HG02623 (cell line): ENCODE data around the gene ADD1.
A peak's percentile ranks its signal among the peaks of the same experiment; 100 is the strongest.
"Not testable (repeated sequence)": the region's sequence is repeated elsewhere in the genome, so short reads cannot be mapped to it uniquely, and the experiment has no call there.

Experiments
- ATAC-seq: cut with Tn5 transposase; IDR thresholded peaks from one replicate; pipeline ENCODE4 v1.9.1; 2021; ENCODE audit warnings: moderate library complexity; ENCODE audit not compliant: unreplicated experiment

ADD1 gene

DNA sequence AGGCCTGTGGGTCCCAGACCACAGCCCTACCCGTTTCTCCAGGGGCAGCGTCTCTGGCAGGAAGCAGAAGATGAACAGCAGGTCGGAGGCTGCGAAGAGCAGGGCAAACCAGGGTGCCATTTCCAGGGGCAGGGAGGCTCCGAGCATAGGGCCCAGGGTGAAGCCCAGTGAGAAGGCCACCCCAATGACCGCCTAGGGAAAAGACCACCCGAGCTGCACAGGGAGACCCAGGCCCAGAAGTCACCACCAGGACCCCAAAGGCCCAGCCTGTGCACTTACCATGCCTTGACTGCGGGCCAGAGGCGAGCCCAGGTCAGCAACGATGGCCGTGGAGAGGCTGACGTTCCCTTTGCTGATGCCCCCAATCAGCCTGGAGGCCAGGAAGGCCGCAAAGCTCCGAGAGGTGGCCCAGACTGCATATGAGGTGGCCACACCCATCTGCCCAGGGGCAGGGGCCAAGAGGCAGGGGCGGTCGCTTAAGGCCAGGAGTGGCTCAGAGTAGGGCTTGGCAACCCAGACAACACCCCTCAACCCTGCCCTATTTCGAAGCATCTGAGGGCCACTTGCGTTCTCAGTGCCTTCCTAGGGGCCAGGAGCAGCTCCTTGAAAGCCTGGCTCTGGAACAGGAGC lies 88.8 kb downstream of the ADD1 start:
- ATAC-seq, result no peak

DNA sequence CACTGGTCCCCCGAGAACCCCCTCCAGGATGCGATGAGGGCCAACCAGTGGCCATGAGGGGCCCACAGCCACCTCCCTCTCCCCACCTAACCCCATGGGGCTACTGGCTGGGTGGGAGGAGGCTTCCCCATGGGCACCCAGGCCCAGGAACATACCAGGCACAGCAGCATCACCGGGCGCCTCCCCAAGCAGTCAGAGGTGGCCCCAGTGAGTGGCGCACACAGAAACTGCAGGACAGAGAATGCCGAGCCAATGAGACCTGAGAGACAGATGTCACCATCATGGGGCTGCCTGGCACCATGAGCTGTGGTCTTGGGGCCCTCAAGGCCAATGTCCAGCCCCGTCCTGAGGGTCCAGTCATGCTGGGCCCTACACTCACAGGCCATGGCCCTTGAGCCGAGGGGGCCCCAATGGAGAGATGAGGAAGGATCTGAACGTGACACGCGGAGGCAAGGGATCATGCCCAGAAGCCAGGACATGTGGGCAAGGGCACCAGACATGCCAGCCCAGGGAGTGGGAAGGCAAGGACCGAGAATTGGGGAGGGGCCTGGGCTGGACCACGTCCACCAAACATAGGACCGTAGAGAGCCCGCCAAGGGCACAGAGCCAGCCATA lies 89.4 kb downstream of the ADD1 start:
- ATAC-seq, result no peak

DNA sequence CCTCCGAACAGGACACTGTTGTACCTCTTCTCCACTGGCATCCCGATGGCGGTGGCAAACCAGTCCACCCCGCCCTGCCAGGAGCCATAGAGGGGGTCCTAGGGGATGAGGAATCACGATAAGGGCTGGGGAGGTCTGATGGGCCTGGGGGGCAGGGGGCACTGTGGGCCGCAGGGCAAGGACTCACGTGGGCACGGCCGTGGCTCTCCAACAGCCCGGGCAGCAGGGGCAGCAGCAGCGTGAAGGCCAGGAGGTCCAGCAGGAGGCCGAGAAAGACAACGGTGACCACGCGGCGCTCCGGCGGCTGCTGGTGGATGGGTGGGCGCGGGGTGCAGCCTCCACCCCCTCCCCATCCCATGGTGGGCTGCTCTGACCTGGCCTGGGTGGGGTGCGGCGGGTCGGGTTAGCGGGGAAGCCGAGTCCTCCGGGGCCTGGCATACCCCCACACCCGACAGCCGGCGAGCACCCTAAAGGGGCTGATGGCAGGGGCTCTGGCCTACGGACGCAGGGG lies 90.0 kb downstream of the ADD1 start:
- ATAC-seq, result no peak

DNA sequence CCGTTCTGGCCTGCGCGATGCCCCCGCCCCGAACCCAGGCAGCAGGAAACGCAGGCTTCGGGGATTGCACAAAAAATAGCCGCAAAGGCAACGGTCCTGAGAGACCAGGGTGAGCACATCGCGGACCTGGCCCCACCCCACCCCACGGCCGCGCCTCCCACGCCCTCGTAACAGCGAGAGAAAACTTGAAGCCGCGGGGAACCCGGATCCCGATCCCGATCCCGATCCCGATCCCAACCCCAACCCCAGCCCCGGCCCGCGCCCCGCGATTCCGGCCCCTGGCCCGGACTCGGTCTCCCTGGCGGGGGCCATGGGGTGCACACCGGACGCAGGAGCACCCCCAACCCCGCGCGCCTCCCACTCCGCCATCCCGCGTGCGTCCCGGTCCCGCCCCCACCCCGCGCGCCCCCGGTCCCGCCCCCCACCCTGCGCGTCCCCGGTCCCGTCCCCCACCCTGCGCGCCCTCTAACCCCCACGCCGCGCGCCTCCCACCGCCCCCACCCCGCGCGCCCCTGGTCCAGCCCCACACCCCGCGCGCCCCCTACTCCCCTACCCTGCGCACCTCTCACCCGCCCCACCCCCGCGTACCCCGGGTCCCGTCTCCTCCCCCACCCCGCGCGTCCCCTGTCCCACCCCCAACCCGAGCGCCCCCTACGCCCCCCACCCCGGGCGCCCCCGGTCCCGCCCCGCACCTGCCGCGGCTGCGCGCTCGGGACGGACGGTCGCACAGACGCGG lies 90.6 kb downstream of the ADD1 start:
- no peak for ATAC-seq

DNA sequence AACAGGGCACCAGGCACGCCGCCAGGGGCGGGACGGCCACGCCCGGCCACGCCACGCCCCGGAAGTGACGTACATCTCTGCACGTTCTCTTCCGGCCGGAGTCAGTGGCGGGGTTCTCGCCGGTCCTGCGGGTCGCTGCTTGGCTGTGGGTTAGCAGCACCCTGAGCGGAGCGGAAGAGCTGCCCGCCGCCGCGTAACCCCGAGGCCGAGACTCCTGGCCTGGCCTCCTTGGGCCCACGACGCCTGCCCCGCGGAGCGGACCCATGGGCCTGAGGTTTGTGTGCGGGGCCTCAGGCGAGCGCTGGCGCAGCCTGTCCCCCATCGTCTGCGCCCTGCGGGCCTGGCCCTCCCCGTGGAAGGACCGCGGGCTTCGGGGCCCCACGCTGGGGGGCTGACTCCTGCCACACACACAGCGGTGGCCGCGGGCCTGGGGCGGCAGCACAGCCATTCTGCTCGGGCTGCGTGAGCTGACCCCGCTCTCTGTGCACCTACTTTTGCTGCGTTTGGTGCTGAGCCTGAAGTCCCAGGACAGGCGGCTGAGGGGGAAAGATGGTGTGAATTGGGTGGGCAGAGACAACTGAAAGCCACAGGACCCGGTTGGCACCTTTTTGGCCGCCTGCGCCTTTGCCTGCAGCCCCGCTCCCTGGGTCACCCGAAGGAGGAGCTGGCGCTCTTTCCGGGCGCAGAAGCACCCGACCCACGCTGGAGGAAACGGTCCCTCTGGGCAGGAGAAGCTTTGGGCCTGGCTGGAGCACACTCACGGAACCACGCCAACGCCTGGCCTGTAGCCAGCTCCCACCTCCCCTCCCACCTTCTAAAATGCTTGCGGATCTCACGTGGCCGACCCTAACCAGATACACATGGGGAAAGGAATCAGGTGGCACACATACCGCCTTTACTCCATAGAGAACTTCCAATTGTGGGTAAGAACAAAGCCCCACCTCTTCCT lies 91.4 kb downstream of the ADD1 start:
- peak; percentile 46 for ATAC-seq

DNA sequence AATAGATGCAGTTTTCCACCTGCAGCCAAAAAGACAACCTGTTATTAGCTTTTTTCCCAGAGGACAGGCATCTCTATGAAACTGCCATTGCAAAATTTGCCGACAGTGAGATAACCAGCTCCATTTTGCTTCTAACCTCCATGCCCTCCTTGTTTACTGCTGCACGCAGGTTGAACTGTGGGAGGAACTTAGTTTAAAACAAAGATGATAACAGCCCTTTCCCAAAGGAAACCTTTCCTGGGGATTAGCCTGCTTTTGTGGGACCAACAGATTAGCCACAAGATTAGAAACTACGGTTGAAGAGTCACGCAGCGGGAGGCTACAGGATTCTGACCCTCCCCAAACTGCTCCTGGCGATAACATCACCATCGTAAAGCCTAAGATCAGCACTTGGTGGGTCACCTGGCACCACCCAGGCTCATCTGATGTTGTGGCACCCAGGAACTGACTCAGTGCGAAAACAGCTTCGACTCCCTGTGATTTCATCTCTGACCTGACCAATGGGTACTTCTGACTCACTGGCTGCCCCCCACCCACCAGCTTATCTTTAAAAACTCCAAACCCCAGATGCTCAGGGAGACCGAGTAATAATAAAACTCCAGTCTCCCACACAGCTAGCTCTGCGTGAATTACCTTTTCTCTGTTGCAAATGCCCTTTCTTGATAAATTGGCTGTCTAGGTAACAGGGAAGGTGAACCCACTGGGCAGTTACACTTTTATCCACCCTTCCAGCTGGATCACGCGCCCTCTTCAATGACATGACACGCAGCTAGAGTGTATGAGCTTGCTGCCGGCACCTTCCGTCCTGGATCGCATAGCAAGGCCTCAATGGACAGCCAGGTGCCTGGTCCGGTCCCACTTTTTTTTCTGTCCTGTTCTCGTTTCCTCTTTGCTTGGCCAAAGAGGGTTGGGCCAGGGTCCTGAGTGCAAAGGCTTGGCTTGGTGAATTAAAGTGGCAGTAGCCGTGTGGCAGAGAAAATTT lies 92.4 kb downstream of the ADD1 start:
- no peak for ATAC-seq

DNA sequence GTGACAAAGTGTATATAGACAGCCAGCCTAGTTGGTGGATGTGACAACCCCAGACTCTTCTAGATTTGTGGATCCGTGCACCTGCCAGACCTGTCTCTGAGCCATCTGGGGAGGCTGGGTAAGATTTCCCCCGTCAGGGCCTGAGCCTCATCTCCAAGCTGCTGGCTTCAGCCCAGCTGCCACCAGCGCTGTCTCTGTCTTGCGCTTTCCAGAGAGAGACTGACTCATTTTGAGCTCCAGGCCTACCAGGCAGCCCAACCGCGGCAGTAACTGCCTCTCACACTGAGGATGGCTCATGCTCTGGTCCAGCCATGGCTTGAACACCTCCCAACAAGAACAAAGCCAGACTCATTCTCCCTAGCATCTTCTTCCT lies 93.1 kb downstream of the ADD1 start:
- ATAC-seq, result no peak

DNA sequence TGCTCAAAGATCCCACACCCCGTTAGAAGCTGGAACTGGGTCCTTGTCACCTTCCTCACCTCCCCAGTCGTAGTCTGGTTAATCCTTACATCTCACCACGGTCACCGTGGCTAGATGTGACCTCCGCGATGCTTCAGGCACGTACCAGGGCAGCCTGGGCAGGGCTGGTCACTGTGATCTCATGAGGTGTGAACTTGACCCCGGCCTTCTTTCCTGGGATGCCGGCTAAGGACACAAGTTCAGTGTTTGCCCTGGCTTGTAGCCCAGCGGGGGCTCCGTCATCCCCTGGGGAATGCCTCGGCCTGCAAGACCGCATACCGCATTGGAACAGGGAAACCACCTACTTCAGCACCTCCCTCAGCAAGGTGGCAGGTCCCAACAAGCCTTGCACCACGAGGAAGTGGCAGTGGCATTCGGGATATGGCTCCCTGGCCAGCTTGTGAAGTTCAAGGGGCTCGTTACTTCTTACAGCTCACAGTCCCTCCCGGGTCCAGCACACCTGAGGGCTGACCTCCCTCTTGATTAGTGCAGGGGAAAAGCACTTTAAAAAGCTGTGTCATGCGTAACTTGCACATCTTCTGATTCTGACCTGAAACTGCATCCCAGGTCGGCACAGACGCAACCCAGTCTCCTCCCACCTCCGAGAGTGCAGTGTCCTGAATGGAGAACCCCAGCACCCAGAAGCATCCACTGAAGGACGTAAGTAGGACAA lies 93.7 kb downstream of the ADD1 start:
- no peak for ATAC-seq

DNA sequence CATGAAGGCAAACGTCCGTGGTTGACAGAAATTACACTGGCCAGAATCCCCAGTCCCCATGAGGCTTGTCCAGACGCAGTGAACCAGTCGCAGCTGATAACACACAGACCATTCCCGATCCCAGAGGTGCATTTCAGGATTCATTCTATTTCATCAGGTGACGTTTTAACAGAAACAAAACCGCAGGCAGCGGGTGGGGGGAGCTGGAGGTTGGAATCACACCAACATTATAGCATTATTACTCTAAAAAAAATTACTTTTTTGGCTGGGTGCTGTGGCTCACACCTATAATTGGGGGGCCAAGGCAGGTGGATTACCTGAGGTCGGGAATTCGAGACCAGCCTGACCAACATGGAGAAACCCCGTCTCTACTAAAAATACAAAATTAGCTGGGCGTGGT lies 94.3 kb downstream of the ADD1 start:
- ATAC-seq, result no peak

DNA sequence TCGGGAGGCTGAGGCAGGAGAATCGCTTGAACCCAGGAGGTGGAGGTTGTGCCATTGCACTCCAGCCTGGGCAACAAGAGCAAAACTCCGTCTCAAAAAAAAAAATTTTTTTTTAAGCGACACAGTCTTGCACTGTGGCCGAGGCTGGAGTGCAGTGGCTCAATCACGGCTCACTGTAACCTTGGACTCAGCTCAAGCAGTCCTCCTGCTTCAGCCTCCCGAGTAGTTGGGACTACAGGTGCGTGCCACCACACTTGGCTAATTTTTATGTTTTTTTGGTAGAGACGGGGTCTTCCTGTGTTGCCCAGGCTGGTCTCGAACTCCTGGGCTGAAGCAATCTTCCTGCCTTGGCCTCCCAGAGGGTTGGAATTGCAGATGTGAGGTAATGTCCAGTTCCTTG lies 94.8 kb downstream of the ADD1 start:
- not testable (repeated sequence) for ATAC-seq

DNA sequence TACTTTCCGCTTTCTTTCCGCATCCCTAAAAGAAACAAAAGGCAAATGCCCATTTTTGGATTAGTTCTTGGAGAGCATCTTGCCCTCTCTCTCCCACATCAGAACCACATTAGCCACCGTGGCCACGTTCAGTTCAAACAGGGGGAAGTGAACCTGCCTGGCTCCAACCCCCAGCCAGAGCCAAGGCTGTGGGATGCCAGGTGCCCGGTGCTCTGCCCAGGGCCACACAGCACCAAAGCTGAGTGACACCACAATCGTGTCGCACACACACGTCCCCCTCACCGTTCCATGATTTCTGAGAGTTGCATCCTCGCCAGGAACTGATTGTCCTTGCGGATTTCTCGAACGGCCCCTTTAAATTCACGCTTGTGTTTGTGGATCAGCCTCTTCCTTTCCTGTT lies 95.3 kb downstream of the ADD1 start:
- no peak for ATAC-seq

DNA sequence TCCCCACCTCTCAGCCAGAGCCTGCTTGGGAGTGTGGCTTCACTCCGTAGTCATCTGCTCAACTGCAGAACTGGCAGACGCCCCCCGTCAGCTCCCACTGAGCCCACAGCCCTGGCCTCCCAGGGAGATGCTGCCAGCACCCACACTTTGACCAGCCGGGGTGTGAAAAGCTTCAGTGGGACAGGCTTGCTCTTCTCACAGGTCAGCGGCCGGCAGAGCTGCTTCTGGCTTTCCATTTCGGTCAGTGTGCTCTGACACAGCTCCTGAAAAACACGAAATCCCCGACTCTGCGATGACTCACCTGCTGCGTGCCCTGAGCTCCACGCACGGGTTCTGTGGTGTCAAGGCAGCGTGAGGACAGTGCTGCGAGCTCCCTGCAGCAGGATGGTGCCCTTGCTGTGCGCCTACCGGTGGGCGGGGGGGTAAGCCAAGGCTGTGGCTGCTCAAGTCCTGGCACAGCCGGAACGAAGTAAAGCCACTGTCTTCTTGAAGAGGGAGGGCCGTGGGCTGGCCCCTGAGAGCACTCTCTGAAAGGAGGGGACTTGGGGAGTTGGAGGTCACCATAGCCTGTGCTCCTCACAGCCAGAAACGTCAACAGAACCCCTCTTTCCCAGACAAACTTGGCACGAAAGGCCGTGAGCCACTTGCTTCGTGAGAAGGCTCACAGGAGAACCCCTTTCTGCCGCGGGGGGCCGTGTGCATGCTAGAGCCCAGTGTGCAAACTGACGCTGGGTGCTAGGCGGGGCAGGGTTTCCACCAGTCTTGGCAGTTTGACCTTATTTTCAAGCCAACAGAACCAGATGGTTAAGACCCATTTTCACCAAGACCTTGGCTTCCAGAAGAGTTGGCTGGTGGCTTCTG lies 96.0 kb downstream of the ADD1 start:
- ATAC-seq, result no peak

DNA sequence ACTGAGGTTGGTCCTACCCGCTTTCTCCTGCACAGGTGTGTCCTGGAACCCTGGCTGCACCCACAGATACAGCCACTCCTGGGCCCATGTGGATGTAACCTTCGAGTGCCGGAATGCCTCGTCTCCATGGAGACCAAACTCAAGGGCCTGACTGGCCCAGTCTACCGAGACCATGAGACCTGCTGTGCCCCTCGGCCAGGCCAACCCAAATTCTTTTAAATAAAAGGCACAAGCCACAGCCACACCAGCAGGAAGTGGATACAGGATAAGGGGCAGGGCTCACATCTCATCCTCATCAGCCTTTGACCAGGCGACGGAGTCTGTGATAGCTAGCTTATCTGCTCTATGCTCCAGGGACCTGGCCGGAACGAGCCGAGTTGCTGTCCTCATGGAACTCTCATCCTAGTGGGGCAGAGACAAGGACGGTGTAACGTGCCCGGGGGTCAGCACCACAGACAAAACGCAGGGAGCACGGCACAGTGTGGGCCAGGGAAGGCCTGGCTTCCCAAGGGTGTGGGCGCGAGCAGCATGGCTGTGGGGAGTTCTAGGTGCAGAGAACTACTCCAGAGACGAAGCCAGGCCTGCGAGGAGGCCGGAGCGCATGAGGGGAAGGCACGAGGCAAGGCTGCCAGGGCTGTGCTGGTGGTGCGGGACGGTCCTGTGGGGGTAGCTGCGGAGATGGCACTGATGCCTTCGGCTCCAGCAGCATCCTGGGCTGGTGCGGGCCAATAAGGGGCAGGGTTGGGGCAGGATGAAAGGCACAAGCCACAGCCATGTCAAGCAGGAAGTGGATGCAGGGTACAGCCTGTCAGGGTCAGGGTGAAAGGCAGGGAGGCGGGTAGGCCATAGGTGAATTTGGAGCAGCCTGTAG lies 96.9 kb downstream of the ADD1 start:
- no peak for ATAC-seq

DNA sequence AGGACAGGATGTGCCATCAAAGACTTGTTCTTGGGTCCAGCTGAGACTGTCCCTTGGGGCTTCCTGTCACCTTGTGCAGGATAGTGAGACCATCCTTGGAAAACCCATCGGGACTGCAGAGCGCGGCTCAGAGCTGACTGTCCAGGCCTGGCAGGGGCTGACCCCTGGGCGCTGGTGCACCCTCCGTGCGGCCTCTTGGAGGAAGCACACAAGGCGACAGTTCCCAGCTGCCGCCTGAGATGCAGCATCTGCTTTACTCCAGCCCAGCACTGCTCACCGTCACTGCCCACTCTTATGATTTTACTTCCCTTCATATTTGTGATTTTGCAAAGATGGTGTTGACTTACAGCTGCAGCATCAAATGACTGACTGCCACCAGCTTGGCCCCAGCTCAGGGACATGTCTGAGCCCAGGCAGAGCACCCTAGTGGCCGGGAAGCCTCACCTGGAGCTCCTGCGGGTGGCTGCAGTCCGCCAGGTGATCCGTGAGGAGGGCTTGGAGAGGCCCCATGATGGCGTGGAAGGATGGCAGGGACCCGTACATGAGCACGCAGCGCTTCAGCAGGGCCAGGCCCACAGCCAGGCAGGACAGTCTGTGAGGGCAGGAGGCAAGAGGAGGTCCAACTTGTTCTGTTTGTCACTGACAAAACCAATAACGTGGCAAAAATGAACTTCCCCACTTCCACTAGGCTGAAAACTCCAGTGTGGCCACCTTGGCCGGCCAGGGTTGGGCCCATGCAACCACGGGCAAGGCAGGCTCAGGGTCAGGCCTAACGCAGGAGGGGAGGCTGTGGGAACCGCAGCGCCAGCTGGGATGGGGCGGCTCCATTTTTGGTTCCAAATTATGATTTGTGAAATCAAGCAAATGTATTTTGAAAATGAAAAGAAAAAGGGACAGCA lies 97.7 kb downstream of the ADD1 start:
- ATAC-seq, result no peak

DNA sequence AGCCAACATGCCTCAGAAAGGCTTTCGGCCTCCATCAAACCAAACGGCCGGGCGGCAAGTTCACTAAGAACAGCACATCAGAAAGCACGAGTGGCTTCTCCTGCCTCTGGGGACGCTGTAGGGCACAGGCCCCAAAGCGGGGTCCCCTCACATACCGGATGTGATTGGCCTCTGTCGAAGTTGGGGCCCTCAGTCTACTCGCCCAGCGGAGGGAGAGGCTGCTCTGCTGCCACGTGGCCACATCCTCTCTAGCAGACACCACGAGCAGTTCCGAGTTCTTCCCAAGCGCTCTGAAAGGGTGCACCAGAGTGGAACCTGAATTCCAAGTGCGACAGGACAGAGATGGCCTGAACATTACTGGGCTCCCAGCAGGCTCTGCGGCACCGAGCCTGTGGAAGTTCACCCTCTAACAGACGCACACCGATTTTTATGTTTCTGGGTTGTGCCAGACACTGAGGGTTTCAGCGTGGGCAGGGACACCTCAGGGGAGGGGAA lies 98.4 kb downstream of the ADD1 start:
- no peak for ATAC-seq
